ENCODE results near the gene ZSCAN16.
"Not testable (repeated sequence)": the region's sequence is repeated elsewhere in the genome, so short reads cannot be mapped to it uniquely, and the experiment has no call there.

DNA sequence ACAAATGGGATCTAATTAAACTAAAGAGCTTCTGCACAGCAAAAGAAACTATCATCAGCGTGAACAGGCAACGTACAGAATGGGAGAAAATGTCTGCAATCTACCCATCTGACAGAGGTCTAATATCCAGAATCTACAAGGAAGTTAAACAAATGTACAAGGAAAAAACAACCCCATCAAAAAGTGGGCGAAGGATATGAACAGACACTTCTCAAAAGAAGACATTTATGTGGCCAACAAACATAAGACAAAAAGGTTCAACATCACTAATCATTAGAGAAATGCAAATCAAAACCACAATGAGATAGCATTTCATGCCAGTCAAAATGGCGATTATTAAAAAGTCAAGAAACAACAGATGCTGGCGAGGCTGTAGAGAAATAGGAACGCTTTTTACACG is 22.2 kb upstream of the ZSCAN16 start:
- TF ChIP-seq CTCF (conservative IDR thresholded peaks at IDR 0.05 in 1 of 2, IDR thresholded peaks at IDR 0.05 in 1 of 2; ENCODE audit: extremely low read depth in 1 of 2, insufficient read depth in 1 of 2, low read depth in 1 of 2, low read length in 2 of 2); EZH2 (IDR thresholded peaks at IDR 0.05; ENCODE audit: borderline replicate concordance, low read length): not testable (repeated sequence)

Data from mammary epithelial cell (primary cell).